HepG2 (cell line): ENCODE results near the gene SH3YL1. TPM values are rescaled to one million over a fixed set of nuclear protein-coding genes. Genes with fewer than 3 reads are reported as not detected.

Source experiments
- BRF2 ChIP-seq: sonication (generic); formaldehyde crosslinking; IDR thresholded peaks from 2 replicates; pipeline ENCODE4 v1.8.1; 2022; ENCODE audit warnings: mild to moderate bottlenecking, missing genetic modification reagents
- CENPT ChIP-seq: sonication (generic); formaldehyde crosslinking; IDR thresholded peaks from 2 replicates; pipeline ENCODE4 v1.8.0; 2022; ENCODE audit warnings: low read depth, mild to moderate bottlenecking, moderate library complexity, missing genetic modification reagents
- HDAC6 ChIP-seq: fragments of 200-600 bp; sonication (generic); IDR thresholded peaks from 2 replicates; pipeline ENCODE4 v1.7.0; 2017; ENCODE audit warnings: mild to moderate bottlenecking, antibody characterized with exemption, low read length, low read depth
- KDM5A ChIP-seq: fragments of 200-600 bp; sonication (generic); IDR thresholded peaks from 2 replicates; pipeline ENCODE4 v1.7.0; 2018; ENCODE audit warnings: antibody characterized with exemption, mild to moderate bottlenecking, low read length, borderline replicate concordance
- KLF11 ChIP-seq: IDR thresholded peaks from 2 replicates; pipeline ENCODE4 v1.6.1; 2016; ENCODE audit warnings: missing compliant biosample characterization
- MXD3 ChIP-seq: IDR thresholded peaks from 2 replicates; pipeline ENCODE4 v1.6.1; 2016; ENCODE audit warnings: mild to moderate bottlenecking, missing biosample characterization, missing genetic modification reagents
- SAP130 ChIP-seq: IDR thresholded peaks from 2 replicates; pipeline ENCODE4 v1.6.1; 2016; ENCODE audit warnings: low read depth
- ZNF253 ChIP-seq: sonication (generic); formaldehyde crosslinking; IDR thresholded peaks from 2 replicates; pipeline ENCODE4 v1.8.0; 2022; ENCODE audit warnings: mild to moderate bottlenecking, missing genetic modification reagents, borderline replicate concordance
- ZNF556 ChIP-seq: sonication (generic); formaldehyde crosslinking; IDR thresholded peaks from 2 replicates; pipeline ENCODE4 v1.4.0; 2020; ENCODE audit warnings: mild to moderate bottlenecking, missing genetic modification reagents, borderline replicate concordance
- ZNF737 ChIP-seq: sonication (generic); formaldehyde crosslinking; IDR thresholded peaks from 2 replicates; pipeline ENCODE4 v1.5.0; 2020; ENCODE audit warnings: missing genetic modification reagents, mild to moderate bottlenecking, borderline replicate concordance
- ZUFSP ChIP-seq: sonication (generic); formaldehyde crosslinking; IDR thresholded peaks from 2 replicates; pipeline ENCODE4 v1.9.0; 2021; ENCODE audit warnings: missing genetic modification reagents, mild to moderate bottlenecking, borderline replicate concordance
- polyA plus RNA-seq, 8 experiments: library from polyadenylated mRNA; depleted of rRNA in 3 of 8; stranded (reverse) in 7 of 8; unstranded in 1 of 8; fragments of >200 nt; fragmentation: Illumina TruSeq in 4 of 8; extraction: Trizol in 4 of 8; gene quantifications; 2 replicates each; pipeline versions ENCODE4 v1.2.1 to v1.2.3, GENCODE V29; 2011 to 2016; ENCODE audit warnings: low read depth in 4 of 8, missing spikeins in 1 of 8, mixed read lengths in 1 of 8; ENCODE audit not compliant: insufficient read depth in 1 of 8
- total RNA-seq, 5 experiments: library from RNA; depleted of rRNA; stranded (reverse); fragments of >200 nt; fragmentation: Illumina TruSeq; extraction: Trizol; gene quantifications; 2 replicates each; pipeline ENCODE4 v1.2.3, GENCODE V29; 2016; ENCODE audit warnings: low read depth in 1 of 5
- TF ChIP-seq, protein P1 (sequence below): sonication (generic); formaldehyde crosslinking; IDR thresholded peaks from 2 replicates; pipeline ENCODE4 v1.8.0; 2022; ENCODE audit warnings: mild to moderate bottlenecking, missing genetic modification reagents, moderate library complexity
- TF ChIP-seq, protein P2 (sequence below): sonication (generic); formaldehyde crosslinking; IDR thresholded peaks from 2 replicates; pipeline ENCODE4 v1.4.0; 2020; ENCODE audit warnings: missing genetic modification reagents, low read depth, mild to moderate bottlenecking, borderline replicate concordance
- TF ChIP-seq, protein P3 (sequence below): sonication (generic); formaldehyde crosslinking; IDR thresholded peaks from 2 replicates; pipeline ENCODE4 v1.4.0; 2020; ENCODE audit warnings: missing genetic modification reagents
- TF ChIP-seq, protein P4 (sequence below): sonication (generic); formaldehyde crosslinking; IDR thresholded peaks from 2 replicates; pipeline ENCODE4 v1.8.1; 2023; ENCODE audit warnings: mild to moderate bottlenecking, missing genetic modification reagents

The SH3YL1 gene
- total and polyA plus RNA-seq, 2 of the 13 experiments (the other 11 are each of a cell fraction or from before 2014, with no cell fraction given), result 13.0 to 48.2 TPM

DNA sequence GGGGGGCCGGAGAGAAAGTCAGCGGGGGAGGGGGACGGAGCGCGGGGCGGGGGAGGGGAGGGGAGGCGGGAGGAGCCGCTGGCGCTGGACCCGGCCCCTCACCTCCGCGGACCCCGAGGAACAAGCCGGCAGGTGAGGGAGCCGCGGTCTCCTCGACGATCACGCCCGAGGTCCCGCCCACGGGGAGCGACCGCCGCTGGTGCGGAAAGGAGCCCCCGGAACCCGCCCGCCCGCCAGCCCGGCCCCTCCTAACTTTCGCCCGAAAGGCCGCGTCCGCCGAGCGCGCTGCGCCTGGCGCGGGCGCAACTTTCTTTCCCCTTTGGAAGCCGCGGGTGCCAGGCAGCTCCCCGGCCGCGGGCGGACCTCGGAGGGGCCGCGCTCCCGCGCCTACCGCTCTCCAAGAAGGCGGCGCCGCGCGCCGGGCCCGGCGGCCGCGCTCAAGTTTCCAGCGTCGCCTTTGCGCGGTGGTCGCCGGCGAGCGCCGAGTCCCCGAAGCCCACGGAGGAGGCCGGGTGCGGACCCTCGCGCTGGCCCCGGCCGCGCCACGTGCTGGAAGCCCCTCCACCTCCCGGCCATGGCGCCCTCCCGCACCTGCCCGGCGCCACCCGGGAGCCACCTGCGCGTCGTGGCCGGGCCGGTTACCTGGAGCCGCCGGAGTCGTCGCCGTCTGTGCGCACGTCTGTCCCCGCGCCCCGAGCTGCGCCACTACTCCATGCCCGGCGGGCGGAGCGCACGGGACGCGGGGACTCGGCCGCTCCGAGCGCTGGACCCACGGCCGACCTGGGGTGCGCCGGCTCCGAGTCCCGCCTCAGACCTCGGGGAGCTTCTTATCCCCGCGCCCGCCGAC lies 24.3 kb upstream of the SH3YL1 start, which contains the start of gene ALKAL2 (continued):
- TF ChIP-seq KDM5A (no peak), KLF11 (CRISPR knock-in tag) (no peak), ZNF556 (CRISPR knock-in tag) (no peak), CENPT (no peak), ZUFSP (no peak), ZNF737 (no peak), MXD3 (CRISPR knock-in tag) (peak; percentile 26; the same call in 1 of the 2 replicates), ZNF253 (CRISPR knock-in tag) (no peak), HDAC6 (no peak), SAP130 (CRISPR knock-in tag) (no peak), BRF2 (no peak)
- TF ChIP-seq, protein P1, sequence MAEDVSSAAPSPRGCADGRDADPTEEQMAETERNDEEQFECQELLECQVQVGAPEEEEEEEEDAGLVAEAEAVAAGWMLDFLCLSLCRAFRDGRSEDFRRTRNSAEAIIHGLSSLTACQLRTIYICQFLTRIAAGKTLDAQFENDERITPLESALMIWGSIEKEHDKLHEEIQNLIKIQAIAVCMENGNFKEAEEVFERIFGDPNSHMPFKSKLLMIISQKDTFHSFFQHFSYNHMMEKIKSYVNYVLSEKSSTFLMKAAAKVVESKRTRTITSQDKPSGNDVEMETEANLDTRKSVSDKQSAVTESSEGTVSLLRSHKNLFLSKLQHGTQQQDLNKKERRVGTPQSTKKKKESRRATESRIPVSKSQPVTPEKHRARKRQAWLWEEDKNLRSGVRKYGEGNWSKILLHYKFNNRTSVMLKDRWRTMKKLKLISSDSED (CRISPR knock-in tag), result no peak
- TF ChIP-seq, protein P2, sequence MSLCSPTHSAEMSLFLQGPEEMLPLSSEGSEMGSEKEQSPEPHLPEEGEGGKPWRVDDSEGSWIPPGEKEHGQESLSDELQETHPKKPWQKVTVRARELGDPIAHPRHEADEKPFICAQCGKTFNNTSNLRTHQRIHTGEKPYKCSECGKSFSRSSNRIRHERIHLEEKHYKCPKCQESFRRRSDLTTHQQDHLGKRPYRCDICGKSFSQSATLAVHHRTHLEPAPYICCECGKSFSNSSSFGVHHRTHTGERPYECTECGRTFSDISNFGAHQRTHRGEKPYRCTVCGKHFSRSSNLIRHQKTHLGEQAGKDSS (CRISPR knock-in tag), result no peak
- TF ChIP-seq, protein P3, sequence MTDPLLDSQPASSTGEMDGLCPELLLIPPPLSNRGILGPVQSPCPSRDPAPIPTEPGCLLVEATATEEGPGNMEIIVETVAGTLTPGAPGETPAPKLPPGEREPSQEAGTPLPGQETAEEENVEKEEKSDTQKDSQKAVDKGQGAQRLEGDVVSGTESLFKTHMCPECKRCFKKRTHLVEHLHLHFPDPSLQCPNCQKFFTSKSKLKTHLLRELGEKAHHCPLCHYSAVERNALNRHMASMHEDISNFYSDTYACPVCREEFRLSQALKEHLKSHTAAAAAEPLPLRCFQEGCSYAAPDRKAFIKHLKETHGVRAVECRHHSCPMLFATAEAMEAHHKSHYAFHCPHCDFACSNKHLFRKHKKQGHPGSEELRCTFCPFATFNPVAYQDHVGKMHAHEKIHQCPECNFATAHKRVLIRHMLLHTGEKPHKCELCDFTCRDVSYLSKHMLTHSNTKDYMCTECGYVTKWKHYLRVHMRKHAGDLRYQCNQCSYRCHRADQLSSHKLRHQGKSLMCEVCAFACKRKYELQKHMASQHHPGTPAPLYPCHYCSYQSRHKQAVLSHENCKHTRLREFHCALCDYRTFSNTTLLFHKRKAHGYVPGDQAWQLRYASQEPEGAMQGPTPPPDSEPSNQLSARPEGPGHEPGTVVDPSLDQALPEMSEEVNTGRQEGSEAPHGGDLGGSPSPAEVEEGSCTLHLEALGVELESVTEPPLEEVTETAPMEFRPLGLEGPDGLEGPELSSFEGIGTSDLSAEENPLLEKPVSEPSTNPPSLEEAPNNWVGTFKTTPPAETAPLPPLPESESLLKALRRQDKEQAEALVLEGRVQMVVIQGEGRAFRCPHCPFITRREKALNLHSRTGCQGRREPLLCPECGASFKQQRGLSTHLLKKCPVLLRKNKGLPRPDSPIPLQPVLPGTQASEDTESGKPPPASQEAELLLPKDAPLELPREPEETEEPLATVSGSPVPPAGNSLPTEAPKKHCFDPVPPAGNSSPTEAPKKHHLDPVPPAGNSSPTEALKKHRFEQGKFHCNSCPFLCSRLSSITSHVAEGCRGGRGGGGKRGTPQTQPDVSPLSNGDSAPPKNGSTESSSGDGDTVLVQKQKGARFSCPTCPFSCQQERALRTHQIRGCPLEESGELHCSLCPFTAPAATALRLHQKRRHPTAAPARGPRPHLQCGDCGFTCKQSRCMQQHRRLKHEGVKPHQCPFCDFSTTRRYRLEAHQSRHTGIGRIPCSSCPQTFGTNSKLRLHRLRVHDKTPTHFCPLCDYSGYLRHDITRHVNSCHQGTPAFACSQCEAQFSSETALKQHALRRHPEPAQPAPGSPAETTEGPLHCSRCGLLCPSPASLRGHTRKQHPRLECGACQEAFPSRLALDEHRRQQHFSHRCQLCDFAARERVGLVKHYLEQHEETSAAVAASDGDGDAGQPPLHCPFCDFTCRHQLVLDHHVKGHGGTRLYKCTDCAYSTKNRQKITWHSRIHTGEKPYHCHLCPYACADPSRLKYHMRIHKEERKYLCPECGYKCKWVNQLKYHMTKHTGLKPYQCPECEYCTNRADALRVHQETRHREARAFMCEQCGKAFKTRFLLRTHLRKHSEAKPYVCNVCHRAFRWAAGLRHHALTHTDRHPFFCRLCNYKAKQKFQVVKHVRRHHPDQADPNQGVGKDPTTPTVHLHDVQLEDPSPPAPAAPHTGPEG, result no peak
- TF ChIP-seq, protein P4, sequence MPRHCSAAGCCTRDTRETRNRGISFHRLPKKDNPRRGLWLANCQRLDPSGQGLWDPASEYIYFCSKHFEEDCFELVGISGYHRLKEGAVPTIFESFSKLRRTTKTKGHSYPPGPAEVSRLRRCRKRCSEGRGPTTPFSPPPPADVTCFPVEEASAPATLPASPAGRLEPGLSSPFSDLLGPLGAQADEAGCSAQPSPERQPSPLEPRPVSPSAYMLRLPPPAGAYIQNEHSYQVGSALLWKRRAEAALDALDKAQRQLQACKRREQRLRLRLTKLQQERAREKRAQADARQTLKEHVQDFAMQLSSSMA (CRISPR knock-in tag), result no peak
